HG03558 (cell line): ENCODE measurements around the gene TGM4.
"Not testable (repeated sequence)": the region's sequence is repeated elsewhere in the genome, so short reads cannot be mapped to it uniquely, and the experiment has no call there.

Experiments
- ATAC-seq: cut with Tn5 transposase; IDR thresholded peaks from one replicate; pipeline ENCODE4 v1.9.1; 2021; ENCODE audit warnings: moderate number of reproducible peaks; ENCODE audit not compliant: unreplicated experiment; ENCODE audit errors: extremely low read depth

Gene TGM4

GRCh38 chr3:44948239-44948638 lies 73.8 kb downstream of the TGM4 start:
- no peak for ATAC-seq

- ATAC-seq = not testable (repeated sequence)
Measured at GRCh38 chr3:44949770-44950169, 75.4 kb downstream of the TGM4 start.

- ATAC-seq = no peak
Measured at GRCh38 chr3:44950275-44950734, 75.9 kb downstream of the TGM4 start.

- ATAC-seq = no peak
Measured at GRCh38 chr3:44952689-44953088, 78.3 kb downstream of the TGM4 start.

- no peak for ATAC-seq
Measured at GRCh38 chr3:44954304-44954703, 79.9 kb downstream of the TGM4 start.

GRCh38 chr3:44954962-44955361 lies 80.6 kb downstream of the TGM4 start:
- ATAC-seq = no peak

- ATAC-seq = no peak
Measured at GRCh38 chr3:44955917-44956316, 81.5 kb downstream of the TGM4 start.

GRCh38 chr3:44957986-44958385 lies 83.6 kb downstream of the TGM4 start:
- no peak for ATAC-seq

- ATAC-seq = no peak
Measured at GRCh38 chr3:44958386-44958785, 84.0 kb downstream of the TGM4 start.

- ATAC-seq = no peak
Measured at GRCh38 chr3:44960387-44961026, 86.1 kb downstream of the TGM4 start.

- no peak for ATAC-seq
Measured at GRCh38 chr3:44961888-44962287, 87.5 kb downstream of the TGM4 start.

GRCh38 chr3:44962621-44963393 lies 88.4 kb downstream of the TGM4 start:
- ATAC-seq = no peak

- ATAC-seq = no peak
Measured at GRCh38 chr3:44963571-44964325, 89.3 kb downstream of the TGM4 start.
